GM18870 (cell line): ENCODE data around the gene COL17A1.

ENCODE experiments used
- ATAC-seq: cut with Tn5 transposase; IDR thresholded peaks from one replicate; pipeline ENCODE4 v1.9.1; 2021; ENCODE audit warnings: moderate library complexity; ENCODE audit not compliant: unreplicated experiment

Gene COL17A1

DNA sequence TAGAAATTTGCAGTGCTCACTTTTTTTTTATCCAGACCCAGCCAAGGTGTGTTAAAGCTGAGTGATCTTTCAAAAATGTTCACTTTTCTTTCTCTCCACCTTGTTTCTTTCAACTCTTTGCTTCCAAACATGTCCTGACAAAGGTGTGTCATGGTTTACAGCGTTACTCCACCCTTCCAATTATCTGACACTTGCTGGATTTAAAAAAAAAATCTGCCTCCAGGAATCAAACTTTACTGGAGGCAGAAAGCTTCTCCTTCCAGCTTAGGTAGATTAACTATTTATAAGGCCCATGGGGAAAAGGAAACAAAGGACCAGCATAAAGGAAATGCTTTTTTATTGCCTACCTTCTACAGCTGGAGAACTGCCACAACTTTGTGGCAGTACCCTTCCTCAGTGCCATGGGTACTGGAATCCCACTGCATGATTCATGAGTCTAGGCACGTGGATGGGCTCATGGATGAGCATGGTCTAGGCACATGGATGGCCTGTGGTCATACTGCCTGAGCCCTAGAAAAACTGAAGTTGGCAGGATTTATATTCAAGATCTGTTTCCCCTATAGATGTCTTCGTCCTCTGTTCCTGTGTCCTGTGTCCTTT lies at the start of gene COL17A1:
Gene COL17A1 (minus strand): TSS at position 80 of the 600 bp plus-strand sequence. CDS start 5,207 bp downstream, outside the sequence.
- ATAC-seq: no peak

DNA sequence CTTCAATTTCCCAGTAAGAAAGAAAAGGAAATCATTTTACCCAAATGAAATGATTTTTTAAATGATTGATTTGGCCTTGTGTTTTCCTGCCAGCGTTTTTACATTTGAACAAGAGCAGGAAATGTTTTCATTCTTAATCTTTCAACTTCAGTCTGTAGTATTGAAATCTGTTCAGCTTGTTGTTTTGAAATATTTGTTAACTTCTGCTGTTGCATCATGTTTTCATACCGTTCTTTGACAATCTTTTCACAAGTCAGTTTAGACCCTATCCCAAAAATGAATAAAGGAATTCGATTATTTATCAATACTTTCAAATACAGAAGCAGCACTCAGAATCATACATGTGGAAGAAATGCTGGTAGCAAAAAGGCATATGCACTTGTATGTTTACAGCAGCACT lies 44.4 kb upstream of the COL17A1 start:
- ATAC-seq: no peak

GRCh38 chr10:104128214-104128613 lies 42.5 kb upstream of the COL17A1 start:
- ATAC-seq: no peak

- ATAC-seq: no peak
Observed at GRCh38 chr10:104127411-104127810, 41.7 kb upstream of the COL17A1 start.

DNA sequence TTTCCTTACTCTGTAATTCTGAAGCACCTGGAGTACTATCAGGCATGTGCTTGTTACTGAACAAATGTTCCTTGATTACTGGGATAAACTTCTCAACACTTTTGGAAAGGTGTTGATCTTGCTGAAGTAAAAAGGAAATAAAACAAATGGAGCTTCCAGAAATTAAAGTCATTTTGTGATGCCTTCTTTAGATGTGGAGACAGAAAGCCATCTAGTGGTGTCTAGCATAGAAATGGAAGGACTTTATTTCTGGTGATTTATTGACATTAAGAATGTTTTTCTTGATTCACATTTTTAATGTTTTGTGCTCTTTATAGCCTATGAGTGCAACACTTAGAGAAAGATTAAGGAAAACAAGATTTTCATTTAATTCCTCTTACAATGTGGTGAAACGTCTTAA lies 37.7 kb upstream of the COL17A1 start:
- no peak for ATAC-seq

DNA sequence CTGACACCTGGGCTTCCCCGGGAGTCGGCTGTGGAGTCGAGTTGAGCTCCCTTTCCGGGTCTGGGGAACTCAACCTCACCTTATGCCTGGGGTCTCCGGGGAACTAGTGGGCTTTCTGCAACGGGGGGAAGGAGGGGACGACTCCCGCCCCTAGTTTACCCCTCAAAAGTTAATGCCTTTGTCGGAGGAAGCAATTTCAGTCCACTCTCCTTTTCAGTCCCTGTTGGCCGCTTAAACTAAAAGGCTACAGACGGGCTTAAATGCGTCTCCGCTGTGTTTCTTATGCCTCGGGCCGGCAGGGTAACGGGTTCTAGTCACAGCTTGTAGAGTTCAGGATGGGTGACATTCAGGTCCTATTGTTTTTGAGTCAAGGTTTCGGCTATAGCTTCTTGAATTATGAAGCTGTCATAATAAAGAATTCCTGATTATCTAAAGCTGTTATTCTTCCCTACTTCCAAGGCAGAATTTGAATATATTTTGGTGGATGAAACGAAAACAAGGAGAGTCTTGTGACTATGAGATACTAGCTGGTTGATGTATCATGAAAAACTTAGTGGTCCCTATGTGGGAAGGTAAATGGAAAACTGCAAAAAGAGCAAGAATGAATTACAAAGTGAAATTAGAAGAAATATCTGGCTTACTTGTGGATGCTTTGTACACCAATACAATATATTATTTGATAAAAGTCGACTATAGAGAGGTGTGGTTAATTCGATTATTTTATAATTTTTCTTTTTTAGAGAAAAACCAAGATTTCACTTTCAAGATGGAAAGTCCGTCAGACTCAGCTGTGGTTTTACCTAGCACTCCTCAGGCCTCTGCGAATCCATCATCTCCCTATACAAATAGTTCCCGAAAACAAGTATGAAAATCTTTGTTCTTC lies 36.8 kb upstream of the COL17A1 start:
- no peak for ATAC-seq

GRCh38 chr10:104121485-104122224 lies 36.0 kb upstream of the COL17A1 start, which contains the start of gene SFR1:
TSS of gene SFR1 (plus strand) at chr10:104122171. CDS start at chr10:104122184, 13 bp downstream.
- ATAC-seq: peak; percentile 72

DNA sequence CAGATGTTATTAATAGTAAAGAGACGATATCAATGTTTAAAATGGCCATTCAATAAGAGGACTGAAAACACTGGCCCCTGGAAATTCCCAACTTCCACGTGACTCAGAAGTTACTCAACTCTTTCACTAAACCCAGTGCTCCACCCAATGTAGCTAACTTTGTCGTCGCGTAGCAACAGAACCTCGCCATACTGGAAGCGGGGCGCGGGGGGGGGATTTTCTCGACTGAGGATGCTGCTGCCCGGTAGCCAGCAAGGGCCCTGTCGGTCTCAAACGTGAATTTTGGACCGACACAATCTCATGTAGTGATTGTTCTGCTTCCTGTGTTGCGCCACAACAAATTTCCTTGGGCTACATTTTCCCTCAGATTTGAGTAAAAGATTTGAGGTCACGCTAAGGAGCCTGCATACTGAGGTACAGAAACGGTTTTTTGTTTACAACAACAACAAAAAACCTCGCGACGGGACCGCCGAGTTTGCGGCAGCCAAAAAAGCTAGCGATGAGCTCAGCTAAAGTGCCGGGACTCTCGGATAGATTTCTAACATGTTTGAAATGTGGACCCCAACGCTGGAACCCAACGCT lies 35.3 kb upstream of the COL17A1 start:
- peak; percentile 51 for ATAC-seq

DNA sequence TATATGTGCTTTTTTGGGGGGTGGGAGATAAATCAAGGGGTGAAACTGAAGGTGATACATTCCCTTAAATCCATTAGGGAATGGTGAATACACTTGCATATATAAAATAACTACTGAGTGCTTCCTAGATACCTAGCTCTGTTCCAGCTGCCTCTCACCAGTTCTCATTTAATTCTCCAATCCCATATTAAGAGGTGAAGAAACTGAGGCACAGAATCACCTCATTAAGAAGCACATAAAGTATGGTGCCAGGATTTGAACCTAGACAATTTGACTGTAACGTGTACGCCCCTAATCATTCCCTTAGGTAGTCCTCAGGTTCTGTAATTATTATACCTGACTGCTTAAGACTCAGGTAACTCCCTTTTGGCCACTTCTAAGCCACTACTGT lies 34.8 kb upstream of the COL17A1 start:
- no peak for ATAC-seq

DNA sequence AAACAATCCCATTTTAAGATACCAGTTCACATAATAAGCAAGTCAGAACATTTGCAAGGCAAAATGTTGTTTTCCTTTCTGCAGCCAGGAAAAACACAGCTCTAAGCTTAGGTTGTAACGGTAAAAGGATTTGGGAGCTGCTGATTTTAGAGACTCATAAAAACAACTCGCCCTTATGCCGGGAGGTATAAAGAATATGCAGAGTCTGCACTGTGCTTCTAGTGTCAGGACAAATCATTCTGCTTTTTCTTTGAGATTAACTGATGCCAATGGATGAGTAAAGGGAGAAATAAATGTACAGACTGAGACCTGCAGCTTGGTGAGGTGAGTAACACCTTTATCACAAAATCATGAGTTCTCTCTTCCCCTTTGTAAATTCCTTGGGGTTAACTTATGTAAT lies 34.3 kb upstream of the COL17A1 start:
- ATAC-seq: no peak

DNA sequence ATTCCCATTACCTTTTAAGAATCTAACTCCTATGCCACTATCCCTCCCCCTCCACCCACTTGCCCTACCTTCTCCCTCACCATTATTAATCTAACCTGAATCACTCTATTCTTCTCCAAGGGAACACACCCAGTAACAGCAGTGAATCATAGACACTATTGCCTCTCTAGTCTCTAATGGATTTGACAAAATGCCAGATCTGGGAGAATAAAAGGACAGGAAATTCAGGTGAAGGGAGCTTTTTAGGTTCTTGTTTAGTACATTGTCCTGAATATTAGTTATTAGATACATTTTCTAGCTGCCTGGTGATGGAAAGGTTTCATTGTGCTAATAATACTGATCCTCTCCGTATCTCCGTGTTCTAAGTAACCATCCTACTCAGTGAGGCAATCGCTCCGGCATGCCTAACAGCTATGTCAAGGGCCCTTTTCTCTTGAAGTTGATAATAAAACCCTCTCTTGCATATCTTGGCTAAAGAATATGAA lies 32.2 kb upstream of the COL17A1 start:
- no peak for ATAC-seq

GRCh38 chr10:104113376-104113956 lies 27.8 kb upstream of the COL17A1 start:
- ATAC-seq: no peak

DNA sequence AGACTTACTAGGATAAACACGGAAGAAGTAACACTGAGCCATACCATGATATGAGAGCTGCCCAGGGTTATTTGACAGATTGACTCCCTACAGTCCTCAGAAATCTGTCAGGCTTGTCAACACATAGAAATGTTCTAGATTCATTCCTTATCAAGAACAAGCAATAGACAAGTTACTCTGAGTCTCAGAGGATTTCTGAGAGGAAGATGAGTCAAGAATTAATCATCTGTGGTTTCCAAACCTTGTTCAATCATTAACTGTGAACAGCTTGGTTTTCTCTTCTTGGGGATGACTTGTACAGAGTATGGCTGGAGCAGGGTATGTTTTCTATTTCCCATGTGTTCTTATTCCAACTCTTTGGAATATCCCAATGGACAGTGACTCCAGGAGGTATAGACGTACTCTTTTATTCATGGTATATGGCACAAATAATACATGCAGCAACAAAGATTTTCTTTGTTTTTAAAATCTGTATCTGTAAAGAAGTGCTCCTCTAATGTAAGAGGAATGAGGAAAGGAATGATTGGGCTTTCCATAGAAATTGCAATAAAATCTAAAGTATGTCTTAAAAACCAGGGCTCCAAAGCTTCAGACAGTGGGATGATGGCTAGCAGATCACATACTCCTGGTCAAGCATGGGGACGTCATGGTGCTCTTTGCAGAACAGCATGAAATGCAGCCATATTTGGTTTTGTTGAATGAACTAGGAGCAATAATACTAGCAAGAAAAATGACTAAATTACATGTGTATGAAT lies 24.4 kb upstream of the COL17A1 start:
- peak; percentile 93 for ATAC-seq

GRCh38 chr10:104104926-104105325 lies 19.2 kb upstream of the COL17A1 start:
- ATAC-seq: no peak

- ATAC-seq: no peak
Observed at GRCh38 chr10:104104418-104104817, 18.7 kb upstream of the COL17A1 start.

GRCh38 chr10:104103956-104104355 lies 18.3 kb upstream of the COL17A1 start:
- ATAC-seq: no peak

DNA sequence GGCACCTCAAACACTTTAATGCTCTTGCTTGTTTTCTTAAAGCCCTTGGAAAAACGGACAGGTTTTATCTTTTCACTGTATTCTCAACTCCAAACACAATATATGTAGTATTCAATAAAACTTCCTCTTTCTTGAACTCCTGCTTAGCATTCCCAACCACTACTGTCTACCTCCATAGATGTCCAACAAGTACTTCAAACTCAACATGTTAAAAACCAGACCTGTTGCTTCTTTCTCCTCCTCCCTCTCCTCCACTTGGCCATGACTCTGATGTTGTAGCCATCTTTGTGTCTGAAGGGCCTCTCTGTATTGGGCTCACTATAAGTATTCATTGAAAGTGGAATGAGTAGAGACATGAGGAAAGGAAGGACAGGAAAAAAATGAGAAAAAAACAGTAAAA lies 16.2 kb upstream of the COL17A1 start:
- ATAC-seq: no peak

GRCh38 chr10:104100795-104101194 lies 15.1 kb upstream of the COL17A1 start:
- ATAC-seq: no peak

DNA sequence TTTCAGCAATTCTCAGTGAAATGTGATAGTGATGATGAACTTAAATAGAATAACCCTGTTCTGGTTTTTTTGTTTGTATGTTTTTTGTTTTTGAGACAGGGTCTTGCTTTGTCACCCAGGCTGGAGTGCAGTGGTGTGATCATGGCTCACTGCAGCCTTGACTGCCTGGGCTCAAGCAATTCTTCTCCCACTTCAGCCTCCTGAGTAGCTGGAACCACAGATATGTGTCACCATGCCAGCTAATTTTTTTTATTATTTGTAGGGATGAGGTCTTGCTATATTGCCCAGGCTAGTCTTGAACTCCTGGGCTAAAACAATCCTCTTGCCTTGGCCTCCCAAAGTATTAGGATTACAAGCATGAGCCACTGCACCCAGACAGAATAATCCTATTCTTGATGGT lies 14.3 kb upstream of the COL17A1 start:
- ATAC-seq: no peak

DNA sequence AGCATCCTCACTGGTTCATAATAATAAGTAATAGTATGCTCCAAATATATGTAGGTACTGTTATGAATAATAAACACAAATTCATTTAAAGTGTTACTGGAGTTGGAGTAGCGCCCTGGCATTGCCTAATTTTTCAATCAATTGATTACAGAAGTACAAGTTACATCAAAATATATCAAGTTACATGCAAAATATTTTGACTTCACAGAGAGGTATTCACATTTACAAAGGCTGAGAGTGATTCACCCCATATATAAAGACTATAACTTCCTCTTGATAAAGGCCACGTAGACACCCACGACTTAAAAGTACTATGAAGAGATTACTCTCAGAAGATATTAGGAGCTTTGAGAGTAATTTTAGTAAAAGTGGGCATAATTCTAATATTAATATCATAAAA lies 13.6 kb upstream of the COL17A1 start:
- ATAC-seq: no peak
